A549 (cell line): Measurements from ENCODE around the gene CIPC.

ENCODE experiments used
- BHLHE40 ChIP-seq: IDR thresholded peaks from 2 replicates; pipeline ENCODE4 v1.6.1; 2012; ENCODE audit warnings: low read depth, low read length, inconsistent platforms
- EHF ChIP-seq: fragments of 250-450 bp; sonication (Bioruptor Pico); IDR thresholded peaks from 2 replicates; pipeline ENCODE4 v1.5.0; 2020; ENCODE audit warnings: mild to moderate bottlenecking
- EHMT2 ChIP-seq: fragments of 200-600 bp; sonication (generic); IDR thresholded peaks from 2 replicates; pipeline ENCODE4 v1.6.1; 2016; ENCODE audit warnings: antibody characterized with exemption, low read depth, mild to moderate bottlenecking, moderate library complexity
- ESRRA ChIP-seq: fragments of 150-350 bp; IDR thresholded peaks from 2 replicates; pipeline ENCODE4 v1.6.1; 2014; ENCODE audit warnings: mild to moderate bottlenecking, low read length, borderline replicate concordance
- FOSL2 ChIP-seq, 2 experiments: fragments of 450-650 bp in 1 of 2; fragments of >200 bp in 1 of 2; sonication (Bioruptor Twin) in 1 of 2; formaldehyde crosslinking; IDR thresholded peaks; 2 replicates each; pipeline versions ENCODE4 v1.5.0 to v1.6.1; 2016 to 2020; ENCODE audit warnings: mild to moderate bottlenecking in 1 of 2, moderate library complexity in 1 of 2
- HDAC2 ChIP-seq: fragments of 200-600 bp; sonication (generic); IDR thresholded peaks from 2 replicates; pipeline ENCODE4 v1.6.1; 2016
- JUNB ChIP-seq: fragments of >200 bp; sonication (Bioruptor Twin); formaldehyde crosslinking; IDR thresholded peaks from 2 replicates; pipeline ENCODE4 v1.6.1; 2016
- KDM5A ChIP-seq: fragments of 200-600 bp; sonication (generic); IDR thresholded peaks from 2 replicates; pipeline ENCODE4 v1.6.1; 2016; ENCODE audit warnings: antibody characterized with exemption, mild to moderate bottlenecking
- MAX ChIP-seq: IDR thresholded peaks from 2 replicates; pipeline ENCODE4 v1.6.1; 2012
- POLR2A ChIP-seq: IDR thresholded peaks from 2 replicates; pipeline ENCODE4 v1.6.1; 2012; ENCODE audit warnings: mild to moderate bottlenecking, low read length
- RAD21 ChIP-seq, 2 experiments: fragments of >200 bp in 1 of 2; sonication (Bioruptor Twin) in 1 of 2; formaldehyde crosslinking in 1 of 2; IDR thresholded peaks in 1 of 2; conservative IDR thresholded peaks in 1 of 2; 2 replicates in 1 of 2; 3 replicates in 1 of 2; pipeline ENCODE4 v1.6.1; 2012 to 2018; ENCODE audit warnings: inconsistent platforms in 1 of 2
- ZFP36 ChIP-seq: fragments of 450-650 bp; IDR thresholded peaks from 2 replicates; pipeline ENCODE4 v1.6.1; 2014; ENCODE audit warnings: borderline replicate concordance; ENCODE audit not compliant: partially characterized antibody
- TF ChIP-seq, protein P1 (sequence below): fragments of >200 bp; sonication (Bioruptor Twin); formaldehyde crosslinking; IDR thresholded peaks from 3 replicates; pipeline ENCODE4 v1.5.1; 2016

- TF ChIP-seq, protein P1, sequence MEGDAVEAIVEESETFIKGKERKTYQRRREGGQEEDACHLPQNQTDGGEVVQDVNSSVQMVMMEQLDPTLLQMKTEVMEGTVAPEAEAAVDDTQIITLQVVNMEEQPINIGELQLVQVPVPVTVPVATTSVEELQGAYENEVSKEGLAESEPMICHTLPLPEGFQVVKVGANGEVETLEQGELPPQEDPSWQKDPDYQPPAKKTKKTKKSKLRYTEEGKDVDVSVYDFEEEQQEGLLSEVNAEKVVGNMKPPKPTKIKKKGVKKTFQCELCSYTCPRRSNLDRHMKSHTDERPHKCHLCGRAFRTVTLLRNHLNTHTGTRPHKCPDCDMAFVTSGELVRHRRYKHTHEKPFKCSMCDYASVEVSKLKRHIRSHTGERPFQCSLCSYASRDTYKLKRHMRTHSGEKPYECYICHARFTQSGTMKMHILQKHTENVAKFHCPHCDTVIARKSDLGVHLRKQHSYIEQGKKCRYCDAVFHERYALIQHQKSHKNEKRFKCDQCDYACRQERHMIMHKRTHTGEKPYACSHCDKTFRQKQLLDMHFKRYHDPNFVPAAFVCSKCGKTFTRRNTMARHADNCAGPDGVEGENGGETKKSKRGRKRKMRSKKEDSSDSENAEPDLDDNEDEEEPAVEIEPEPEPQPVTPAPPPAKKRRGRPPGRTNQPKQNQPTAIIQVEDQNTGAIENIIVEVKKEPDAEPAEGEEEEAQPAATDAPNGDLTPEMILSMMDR: no peak
- no peak for TF ChIP-seq EHMT2
- TF ChIP-seq RAD21 (conservative IDR thresholded peaks at IDR 0.05 in 1 of 2, IDR thresholded peaks at IDR 0.05 in 1 of 2): no peak
- no peak for TF ChIP-seq BHLHE40
- TF ChIP-seq JUNB: no peak
- TF ChIP-seq EHF: no peak
- TF ChIP-seq HDAC2: no peak
- no peak for TF ChIP-seq ZFP36
- TF ChIP-seq FOSL2 (IDR thresholded peaks at IDR 0.05): no peak
- no peak for TF ChIP-seq FOSL2 (CRISPR knock-in tag; IDR thresholded peaks at IDR 0.05)
- TF ChIP-seq ESRRA: no peak
- no peak for TF ChIP-seq POLR2A
- no peak for TF ChIP-seq KDM5A
- TF ChIP-seq MAX: no peak
Measured at GRCh38 chr14:77126461-77126990, 28.5 kb downstream of the CIPC start.
